Measurements from ENCODE around the gene TPR.

The TPR gene

DNA sequence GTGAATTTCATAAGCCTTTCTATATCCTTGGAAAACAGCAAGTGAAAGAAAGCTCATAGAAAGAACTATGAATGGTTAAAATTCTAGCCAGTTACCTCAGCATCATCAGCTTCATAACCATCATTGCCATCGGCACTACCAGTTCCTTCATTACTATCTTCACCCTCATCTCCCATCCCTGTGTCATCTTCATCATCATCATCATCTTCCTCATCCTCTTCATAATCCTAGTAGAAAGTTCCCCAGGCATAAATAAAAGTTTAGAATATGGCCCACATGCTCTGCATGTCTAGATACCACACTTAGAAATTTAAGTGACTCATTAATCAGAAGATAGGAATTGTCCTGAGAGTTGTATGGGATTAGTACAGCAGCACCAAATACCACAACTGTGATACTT, 49.0 kb downstream of the TPR start:
- DNase-seq: no peak

DNA sequence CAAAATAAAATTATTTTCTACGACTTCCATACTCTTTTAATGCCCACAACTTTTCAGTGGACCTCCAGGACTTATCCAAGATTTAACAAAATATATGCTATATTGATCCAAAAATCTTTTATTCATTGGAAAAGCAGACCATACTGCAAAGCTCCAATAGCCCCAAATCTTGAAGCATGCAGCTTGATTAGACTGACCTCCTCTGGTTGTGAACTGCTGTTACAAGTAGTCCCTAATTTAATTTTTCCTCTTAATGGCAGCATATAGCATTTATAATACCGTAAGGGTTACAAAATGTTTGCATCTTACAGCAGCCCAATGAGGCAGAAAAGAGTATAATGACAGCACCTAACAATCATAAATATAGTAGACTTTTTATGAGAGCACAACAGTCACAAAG, 49.8 kb downstream of the TPR start:
- peak; percentile 3 to 31 for DNase-seq

DNA sequence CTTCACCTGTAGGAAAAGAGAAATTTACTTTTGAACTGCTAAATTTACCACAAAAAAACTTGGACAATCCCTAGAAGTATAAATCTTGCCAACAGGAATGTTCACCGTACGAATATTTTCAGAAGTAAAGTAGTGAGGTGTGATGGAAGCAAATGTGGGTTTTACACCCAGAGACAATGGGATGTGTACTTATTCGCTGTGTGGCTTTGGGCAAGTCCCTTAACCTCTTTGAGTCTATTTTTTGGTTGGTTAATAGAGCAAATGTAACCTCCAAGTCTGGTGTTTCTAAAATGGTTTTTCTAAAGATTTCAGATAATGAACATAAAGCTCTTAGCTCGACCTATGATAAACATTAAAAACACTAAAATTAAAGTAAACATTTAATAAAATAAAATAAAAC, 51.2 kb downstream of the TPR start:
- DNase-seq: no peak

DNA sequence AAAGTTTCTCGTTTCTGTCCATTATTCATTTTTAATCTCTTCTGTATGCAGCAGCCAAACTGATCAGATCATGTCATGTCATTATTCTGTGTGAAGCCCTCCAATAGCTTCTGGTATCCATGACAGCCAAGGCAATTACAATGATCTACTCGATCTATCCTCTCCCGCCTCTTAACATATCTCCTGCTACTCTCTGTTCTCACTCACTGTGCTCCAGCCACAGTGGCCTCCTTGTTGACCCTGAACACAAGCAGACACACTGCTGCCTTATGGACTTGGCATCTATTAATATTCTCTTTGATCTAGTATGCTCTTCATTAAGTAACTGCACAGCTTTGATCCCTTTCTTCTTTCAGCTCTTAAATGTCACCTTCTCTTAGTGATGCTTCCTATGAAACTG, 59.5 kb downstream of the TPR start:
- no peak for DNase-seq

DNA sequence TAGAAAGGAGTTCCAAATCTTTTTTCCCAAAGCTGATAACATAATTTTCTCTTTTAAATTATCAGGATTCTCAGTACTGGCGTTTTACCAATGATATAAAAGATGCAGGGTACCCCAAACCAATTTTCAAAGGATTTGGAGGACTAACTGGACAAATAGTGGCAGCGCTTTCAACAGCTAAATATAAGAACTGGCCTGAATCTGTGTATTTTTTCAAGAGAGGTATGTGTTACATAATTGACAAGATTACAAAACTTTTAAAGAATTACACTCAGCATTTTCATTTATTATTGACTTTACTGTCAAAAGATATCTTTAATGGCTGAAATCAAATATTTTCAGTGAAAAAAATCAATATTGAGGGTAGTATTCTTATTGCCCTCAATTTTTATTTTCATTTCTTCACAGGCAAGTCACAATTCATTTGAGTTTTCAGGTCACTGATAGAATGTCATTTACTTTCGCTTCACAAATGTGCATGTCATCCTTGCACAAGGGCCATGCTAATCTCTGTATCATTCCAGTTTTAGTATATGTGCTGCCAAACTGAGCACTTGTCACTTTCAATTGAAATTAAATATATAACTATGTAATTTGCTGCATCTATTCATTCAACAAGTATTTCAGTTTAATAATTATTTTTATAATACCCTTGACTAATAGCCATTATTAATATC, 63.5 kb downstream of the TPR start:
- no peak for DNase-seq

DNA sequence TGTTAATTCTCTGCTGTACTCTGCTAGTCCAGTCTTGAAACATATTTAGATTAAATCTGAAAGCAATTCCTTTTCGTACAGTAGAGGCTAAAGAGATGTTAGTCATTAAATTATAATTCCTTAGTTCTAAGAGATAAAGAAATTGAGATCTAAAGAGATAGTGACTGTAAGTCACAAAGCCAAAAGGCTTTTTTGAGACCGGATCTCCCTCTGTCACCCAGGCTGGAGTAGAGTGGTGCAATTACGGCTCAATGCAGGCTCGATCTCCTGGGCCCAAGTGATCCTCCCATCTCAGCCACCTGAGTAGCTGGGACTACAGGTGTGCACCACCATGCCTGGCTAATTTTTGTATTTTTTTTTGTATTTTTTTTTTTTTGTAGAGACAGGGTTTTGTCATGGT, 64.7 kb downstream of the TPR start:
- DNase-seq: no peak

DNA sequence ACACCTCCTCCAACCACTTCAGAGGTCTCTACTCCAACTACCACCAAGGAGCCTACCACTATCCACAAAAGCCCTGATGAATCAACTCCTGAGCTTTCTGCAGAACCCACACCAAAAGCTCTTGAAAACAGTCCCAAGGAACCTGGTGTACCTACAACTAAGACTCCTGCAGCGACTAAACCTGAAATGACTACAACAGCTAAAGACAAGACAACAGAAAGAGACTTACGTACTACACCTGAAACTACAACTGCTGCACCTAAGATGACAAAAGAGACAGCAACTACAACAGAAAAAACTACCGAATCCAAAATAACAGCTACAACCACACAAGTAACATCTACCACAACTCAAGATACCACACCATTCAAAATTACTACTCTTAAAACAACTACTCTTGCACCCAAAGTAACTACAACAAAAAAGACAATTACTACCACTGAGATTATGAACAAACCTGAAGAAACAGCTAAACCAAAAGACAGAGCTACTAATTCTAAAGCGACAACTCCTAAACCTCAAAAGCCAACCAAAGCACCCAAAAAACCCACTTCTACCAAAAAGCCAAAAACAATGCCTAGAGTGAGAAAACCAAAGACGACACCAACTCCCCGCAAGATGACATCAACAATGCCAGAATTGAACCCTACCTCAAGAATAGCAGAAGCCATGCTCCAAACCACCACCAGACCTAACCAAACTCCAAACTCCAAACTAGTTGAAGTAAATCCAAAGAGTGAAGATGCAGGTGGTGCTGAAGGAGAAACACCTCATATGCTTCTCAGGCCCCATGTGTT, 66.6 kb downstream of the TPR start:
- no peak for DNase-seq

DNA sequence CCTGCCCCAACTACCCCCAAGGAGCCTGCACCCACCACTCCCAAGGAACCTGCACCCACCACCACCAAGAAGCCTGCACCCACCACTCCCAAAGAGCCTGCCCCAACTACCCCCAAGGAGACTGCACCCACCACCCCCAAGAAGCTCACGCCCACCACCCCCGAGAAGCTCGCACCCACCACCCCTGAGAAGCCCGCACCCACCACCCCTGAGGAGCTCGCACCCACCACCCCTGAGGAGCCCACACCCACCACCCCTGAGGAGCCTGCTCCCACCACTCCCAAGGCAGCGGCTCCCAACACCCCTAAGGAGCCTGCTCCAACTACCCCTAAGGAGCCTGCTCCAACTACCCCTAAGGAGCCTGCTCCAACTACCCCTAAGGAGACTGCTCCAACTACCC, 67.6 kb downstream of the TPR start:
- no peak for DNase-seq

DNA sequence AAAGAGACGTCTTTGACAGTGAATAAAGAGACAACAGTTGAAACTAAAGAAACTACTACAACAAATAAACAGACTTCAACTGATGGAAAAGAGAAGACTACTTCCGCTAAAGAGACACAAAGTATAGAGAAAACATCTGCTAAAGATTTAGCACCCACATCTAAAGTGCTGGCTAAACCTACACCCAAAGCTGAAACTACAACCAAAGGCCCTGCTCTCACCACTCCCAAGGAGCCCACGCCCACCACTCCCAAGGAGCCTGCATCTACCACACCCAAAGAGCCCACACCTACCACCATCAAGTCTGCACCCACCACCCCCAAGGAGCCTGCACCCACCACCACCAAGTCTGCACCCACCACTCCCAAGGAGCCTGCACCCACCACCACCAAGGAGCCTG, 68.5 kb downstream of the TPR start:
- DNase-seq: no peak

DNA sequence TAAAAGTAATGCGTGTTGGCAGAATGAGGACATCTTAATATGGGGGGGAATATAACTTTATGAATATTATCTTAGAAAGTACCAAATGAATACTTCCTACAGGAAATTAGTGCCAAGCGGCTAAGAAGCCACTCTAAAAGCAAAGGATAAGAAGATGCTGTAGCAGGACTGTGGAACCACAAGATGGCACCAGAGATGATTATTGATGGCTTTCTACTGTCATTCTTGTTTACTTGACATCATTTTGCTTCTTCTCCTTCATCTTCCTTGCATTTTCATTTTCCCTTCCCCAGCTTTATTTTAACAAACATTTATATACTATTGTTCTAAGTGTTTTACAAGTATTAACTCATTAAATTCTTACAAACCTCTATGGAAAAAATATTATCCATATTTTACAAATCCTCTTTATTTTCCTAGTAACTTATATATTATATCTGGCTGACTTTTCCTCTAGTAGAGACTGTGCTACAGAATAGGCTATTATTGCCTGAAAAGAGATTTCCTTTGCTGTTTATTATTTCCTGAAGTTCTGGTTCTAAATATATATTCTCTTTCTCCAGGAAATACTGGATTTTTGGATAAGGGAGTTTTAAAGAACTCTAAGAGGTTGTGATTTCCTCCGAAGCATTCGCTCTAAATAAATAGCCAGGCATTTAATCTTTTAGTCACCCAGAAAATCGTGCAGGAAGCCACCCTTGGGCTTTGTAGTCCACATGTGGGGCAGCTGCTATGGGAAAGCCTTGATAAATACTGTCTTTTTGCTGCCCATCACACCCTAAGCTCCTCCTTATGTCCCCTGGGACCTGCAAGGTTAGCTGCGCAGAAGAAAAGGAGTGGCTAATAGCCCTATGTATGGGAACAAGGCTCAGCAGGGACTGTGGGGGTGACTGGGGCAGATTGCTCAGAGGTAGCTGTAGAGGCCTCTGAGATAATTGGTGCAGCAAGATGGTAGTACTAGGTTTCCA, 69.8 kb downstream of the TPR start:
- DNase-seq: peak in 1 of 2 experiments; percentile 21

DNA sequence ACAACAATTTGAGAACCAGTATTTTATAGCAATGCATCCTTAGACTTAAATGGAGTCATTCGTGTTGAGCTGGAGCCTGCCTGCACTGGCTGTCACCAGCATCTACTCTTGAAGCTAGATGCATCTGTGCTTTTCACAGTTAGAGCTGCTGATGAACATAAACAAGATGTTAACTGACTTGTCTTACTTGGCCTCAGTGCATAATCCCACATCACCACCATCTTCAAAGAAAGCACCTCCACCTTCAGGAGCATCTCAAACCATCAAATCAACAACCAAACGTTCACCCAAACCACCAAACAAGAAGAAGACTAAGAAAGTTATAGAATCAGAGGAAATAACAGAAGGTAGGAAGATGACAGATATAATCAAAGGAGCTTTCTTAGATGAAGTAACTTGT, 71.1 kb downstream of the TPR start:
- DNase-seq: no peak

DNA sequence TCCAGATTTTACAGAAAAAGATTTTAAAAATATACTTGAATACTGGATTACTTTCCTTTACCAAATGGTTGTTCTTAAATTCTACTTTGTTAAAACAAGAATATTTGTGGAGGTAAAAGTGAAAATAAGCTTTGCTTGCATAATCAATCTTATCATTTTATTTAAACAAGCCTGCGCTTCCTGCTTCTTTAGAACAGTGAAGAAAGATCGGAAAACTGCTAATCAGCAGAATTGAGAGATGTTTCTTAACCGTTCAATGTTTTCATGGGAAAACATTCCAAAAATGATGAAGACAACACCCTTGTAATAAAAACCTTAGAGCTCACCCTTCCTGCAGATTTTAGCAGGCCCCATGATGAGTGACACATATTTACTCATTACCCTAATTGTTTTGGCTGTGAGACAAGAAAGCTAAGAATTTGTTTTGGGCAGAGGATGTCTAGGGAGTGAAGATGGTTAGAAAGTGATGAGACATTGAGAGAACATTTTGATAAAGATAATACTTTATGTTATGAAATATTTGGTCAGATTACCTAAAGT, 72.6 kb downstream of the TPR start:
- DNase-seq: no peak

DNA sequence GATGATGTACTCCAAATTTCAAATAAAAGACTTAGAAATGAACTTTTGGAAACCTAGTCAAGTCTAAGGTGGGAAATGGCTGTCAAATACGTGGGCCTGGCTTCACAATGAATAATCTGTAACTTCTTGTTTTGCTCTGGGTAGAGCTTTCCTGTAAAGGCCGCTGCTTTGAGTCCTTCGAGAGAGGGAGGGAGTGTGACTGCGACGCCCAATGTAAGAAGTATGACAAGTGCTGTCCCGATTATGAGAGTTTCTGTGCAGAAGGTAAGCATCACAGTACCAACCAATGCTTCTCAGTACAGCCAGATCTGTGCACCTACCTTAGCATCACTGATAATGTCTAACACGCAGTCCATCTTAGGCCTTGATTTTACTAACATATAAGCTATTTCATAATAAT, 73.6 kb downstream of the TPR start:
- DNase-seq: no peak

DNA sequence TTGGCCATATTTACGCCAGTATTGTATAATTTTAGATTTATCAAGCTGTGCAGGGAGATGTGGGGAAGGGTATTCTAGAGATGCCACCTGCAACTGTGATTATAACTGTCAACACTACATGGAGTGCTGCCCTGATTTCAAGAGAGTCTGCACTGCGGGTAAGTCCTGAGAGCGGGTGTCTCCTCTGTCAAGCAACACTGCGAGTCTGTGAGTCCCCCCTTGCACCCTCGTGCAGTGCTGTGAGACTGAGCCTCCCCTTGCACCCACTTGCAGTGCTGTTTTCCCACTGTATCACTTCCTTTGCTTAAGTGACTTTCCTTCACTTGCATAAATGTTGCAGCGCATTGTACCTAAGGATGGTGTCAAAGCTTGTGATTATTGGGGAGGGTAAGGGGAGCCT, 75.0 kb downstream of the TPR start:
- no peak for DNase-seq

DNA sequence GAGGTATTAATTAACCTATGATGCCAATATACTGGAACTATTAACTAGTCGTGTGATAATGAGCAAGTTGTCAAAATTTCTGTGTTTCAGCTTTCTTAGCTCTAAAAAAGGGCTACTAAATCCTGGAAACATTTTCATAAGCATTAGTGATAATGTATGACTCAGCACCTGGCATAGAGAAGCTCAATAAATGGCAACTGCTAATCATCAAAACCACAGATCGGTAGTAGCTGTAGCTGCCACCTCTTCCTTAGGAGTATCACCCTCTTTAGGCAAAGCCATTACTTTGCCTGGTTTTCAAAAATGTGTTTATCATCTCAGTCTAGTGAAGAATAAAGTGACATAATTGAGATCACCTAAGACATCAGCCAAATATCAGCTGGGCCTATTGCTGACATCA, 75.5 kb downstream of the TPR start:
- no peak for DNase-seq

DNA sequence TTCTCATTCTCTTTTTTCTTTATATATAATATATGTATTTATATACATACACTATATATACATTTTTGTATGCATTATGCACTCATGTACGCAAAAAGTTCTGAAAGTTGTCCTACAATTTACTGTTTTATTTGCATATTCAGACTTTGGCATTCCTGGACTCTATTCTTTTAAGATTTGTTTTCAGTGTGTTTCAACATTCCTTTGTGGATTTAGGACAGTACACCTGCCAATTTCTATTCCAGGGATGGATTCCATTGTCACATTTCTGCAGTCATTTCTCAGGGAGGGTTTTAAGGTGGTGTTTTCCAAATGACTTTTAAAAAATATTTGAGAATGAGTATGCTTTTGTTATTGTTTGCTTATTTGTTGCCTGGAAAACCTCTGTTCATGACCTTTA, 76.2 kb downstream of the TPR start:
- DNase-seq: no peak

DNA sequence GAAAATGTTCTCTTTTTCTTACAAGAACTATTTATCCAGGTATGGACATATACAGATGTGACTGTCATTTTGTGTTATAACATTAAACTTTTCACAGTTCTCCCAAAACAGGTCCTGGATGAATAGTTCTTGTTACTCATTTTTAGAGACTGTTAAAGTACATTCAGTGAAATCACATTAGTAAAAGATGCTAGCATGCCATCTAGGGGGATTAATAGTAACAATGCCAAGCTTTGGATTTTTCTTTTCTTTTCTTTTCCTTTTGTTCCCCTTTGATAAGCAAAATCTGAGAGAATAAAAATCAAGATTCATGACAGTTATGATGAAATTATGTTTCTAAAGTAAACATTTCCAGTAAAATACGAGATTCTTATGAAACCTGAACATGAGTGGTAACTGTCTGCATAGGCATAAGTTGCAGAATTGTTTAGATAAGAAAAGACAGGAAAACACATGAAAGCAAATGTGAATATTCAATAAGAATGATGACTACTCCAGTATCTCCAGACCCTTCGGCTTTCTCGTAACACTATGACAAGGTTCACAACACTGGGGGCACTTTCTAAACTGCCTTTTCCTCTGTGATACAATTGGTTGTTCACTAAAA, 77.5 kb downstream of the TPR start:
- no peak for DNase-seq

DNA sequence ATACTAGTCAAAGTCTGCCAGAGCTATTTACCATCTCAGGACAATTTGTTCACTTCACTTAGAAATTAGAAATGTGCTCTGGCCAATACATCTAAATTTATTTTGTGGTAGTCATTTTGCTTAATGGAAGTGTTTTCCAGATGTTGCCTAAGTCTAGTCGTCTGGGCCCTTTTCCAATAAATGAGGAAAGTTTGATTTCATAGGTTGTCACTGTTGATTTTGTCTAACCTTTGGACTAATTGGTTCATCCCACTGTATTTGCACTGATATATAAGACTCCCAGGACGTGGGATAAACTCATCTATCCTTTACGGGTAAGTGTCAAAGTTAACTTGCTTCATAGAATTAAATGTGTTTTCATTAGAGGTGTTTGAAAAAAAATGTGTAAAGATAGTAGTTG, 79.1 kb downstream of the TPR start, which contains the start of gene PRG4:
TSS of gene PRG4 (plus strand) at position 300 of the 400 bp plus-strand sequence.
- DNase-seq: no peak

DNA sequence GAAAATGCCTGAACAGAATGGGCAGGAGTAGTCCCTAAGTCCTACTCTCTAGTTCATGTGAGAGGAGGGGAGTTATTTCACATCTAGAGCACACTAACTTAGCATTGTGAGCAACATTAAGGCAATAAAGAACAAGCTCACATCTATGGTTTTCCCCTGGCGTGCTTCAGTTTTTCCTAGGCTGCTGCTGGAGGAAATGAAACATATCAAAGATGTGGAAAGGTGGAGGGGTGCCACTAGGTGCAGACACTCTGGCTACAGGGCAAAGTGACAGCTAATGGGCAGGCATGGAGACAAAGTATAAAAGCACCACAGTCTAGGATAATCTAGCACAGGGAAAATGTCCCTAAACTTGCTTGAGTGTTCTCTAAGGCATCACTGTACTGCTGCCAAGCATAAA, 82.2 kb downstream of the TPR start:
- no peak for DNase-seq

DNA sequence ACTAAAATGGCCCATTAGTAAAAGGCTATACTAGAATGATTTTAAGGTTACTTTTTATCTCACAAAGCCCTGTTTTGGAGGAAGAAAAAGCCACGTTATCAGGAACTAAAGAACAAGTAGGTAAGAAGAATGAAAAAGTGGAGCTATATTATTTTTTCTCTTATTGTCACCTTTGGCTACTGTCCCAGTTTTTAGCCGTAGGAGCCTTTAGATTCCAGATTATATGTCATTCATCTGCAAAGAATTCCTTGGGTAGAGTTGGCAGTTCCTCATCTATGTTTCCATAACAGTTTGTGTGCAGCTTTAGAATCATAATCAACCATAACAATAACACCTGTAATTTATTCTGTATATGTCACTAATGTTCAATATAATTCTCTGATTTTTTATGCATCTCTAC, 83.8 kb downstream of the TPR start:
- no peak for DNase-seq

DNA sequence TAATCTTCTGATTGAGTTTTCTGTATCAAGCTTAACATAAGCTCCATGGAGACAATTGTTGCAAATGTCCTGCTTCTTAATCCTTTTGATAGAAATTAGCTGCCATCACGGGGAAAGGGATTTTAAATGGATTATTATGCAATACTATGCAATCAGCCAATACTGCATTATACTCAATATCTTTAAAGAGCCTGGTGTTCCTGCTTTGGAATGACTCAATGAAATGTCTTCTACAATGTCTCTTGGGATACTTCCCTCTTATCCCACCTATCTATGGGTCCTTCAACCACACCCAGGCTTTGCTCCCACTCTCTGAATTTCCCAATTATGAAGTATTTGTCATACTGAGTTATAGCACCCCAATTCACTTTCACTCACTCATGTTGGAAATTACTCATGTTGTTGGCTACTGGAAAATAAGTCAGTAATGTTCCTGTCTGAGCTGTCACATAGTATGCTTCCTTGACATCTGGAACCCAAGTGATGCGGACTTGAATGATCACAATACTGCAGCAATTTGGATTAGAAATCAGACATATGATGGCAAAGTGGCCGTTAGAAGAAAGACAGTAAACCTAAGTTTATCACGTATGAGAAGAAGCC, 85.0 kb downstream of the TPR start:
- no peak for DNase-seq

DNA sequence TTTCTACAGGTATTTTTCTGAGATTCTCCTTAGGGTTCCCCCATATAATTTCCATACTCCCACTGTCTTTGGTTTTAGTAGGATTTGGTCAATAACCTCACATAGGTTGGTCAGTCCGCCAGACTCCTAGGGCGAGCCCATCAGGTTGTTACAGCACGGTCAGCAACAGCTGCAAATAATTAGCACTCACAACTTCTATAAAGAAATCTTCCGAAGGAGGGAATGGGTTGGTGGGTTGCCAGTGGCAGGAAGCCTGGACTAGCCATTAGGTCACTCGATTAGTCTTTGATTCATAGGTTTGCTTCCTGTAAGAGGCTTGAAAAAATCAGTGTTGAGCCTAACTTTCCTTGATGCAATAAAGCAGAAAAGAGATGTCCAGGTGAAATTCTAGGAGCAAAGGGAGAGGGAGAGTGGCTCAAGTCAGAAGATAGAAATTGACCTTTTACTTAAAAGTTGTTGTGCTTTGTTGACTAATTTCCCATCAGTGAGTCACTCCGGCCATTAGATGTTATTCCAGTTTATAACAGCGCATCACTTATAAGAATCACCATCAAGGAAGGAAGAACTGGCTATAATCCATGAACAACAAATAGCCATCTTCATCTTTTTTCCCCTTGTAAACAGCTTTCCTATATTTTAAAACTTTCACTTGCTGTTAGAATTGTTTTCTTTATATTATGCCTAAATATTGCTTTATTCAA, 88.3 kb downstream of the TPR start:
- DNase-seq: no peak

Measured in SW 1271 (cell line).